Smooth muscle cell (in vitro differentiated cells): ENCODE data around the gene SIRPG. TPM values are rescaled to one million over a fixed set of nuclear protein-coding genes. Genes with fewer than 3 reads are reported as not detected.

ENCODE experiments used
- DNase-seq: peaks from one replicate; lab custom pipeline; 2025; ENCODE audit not compliant: unreplicated experiment; lab: John Stamatoyannopoulos, UW
- H2AFZ ChIP-seq: fragments of 200-600 bp; sonication (generic); 2 replicates; pipeline ENCODE4 v1.6.0; 2016; ENCODE audit warnings: antibody characterized with exemption, low read depth, mild to moderate bottlenecking
- H3F3A ChIP-seq: fragments of 200-600 bp; sonication (generic); 2 replicates; pipeline ENCODE4 v1.6.0; 2017; ENCODE audit warnings: antibody characterized with exemption, low read depth
- H3K27ac ChIP-seq: fragments of 200-600 bp; sonication (generic); 2 replicates; pipeline ENCODE4 v1.5.1; 2016; ENCODE audit warnings: low read depth, mild to moderate bottlenecking
- H3K27me3 ChIP-seq: fragments of 200-600 bp; sonication (generic); 2 replicates; pipeline ENCODE4 v1.6.1; 2016; ENCODE audit warnings: low read depth, mild to moderate bottlenecking
- H3K36me3 ChIP-seq: fragments of 200-600 bp; sonication (generic); 2 replicates; pipeline ENCODE4 v1.5.1; 2016; ENCODE audit warnings: low read depth
- H3K4me1 ChIP-seq: fragments of 200-600 bp; sonication (generic); 2 replicates; pipeline ENCODE4 v1.5.1; 2016; ENCODE audit warnings: low read depth
- H3K4me2 ChIP-seq: fragments of 200-600 bp; sonication (generic); 2 replicates; pipeline ENCODE4 v1.6.0; 2016; ENCODE audit warnings: mild to moderate bottlenecking
- H3K4me3 ChIP-seq: fragments of 200-600 bp; sonication (generic); 2 replicates; pipeline ENCODE4 v1.5.1; 2016; ENCODE audit warnings: mild to moderate bottlenecking
- H3K79me2 ChIP-seq: fragments of 200-600 bp; sonication (generic); 2 replicates; pipeline ENCODE4 v1.6.0; 2016; ENCODE audit warnings: low read depth, mild to moderate bottlenecking
- H3K9ac ChIP-seq: fragments of 200-600 bp; sonication (generic); 2 replicates; pipeline ENCODE4 v1.6.0; 2016; ENCODE audit warnings: low read depth
- H3K9me3 ChIP-seq: fragments of 200-600 bp; sonication (generic); replicated peaks from 2 replicates; pipeline ENCODE4 v1.5.1; 2016; ENCODE audit warnings: low read depth
- H4K20me1 ChIP-seq: fragments of 200-600 bp; sonication (generic); 2 replicates; pipeline ENCODE4 v1.6.0; 2016; ENCODE audit warnings: low read depth
- WGBS: methylation state at CpG from one replicate; pipeline ENCODE4 v1.1.7; 2016; ENCODE audit warnings: low lambda C conversion rate; 5-methylcytosine and 5-hydroxymethylcytosine counted together
- polyA plus RNA-seq: library from polyadenylated mRNA; unstranded; fragments of >200 nt; fragmentation: Nextera tagmentation; extraction: Ambion mirVana; gene quantifications from 2 replicates; pipeline ENCODE4 v1.2.1, GENCODE V29; 2016
- total RNA-seq: library from RNA; depleted of rRNA; stranded (reverse); fragments of >200 nt; gene quantifications from 2 replicates; pipeline ENCODE4 v1.2.3, GENCODE V29; 2014
- TF ChIP-seq, protein P1 (sequence below): fragments of 200-600 bp; sonication (generic); IDR thresholded peaks from 2 replicates; pipeline ENCODE4 v1.5.1; 2017; ENCODE audit warnings: borderline replicate concordance, mild to moderate bottlenecking, antibody characterized with exemption; ENCODE audit not compliant: insufficient read depth, poor library complexity, severe bottlenecking

SIRPG gene
- total and polyA plus RNA-seq, 2 experiments from 2014 or later: not detected

DNA sequence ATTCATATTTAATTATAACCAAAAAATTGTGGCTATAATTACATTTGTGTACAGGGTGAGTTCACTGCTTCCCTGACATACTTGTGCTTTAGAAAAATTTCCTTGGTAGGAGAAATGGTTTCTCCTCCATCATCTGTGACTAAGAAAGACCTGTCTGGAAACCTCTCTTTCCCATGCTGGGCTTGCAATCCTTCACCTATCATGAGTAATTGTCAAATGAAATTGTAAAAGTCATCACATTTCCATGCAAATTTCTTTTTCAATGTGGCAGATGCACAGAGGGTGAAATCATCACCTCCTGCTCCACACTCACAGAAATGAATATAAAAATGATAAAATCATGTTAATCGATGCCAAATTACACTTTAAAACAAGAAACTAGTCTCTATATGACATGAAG lies 36.3 kb downstream of the SIRPG start:
- no peaks in the 10 kb centered on the region for H3K4me1 ChIP-seq
- no peak for DNase-seq
- no peaks in the 10 kb centered on the region for H3F3A ChIP-seq
- H3K4me3 ChIP-seq: no peak overlapping the region
- no peak overlapping the region for H3K9ac ChIP-seq
- no peaks in the 10 kb centered on the region for H3K27me3 ChIP-seq
- H3K4me2 ChIP-seq: no peak overlapping the region
- no peaks in the 10 kb centered on the region for H3K79me2 ChIP-seq
- TF ChIP-seq, protein P1, sequence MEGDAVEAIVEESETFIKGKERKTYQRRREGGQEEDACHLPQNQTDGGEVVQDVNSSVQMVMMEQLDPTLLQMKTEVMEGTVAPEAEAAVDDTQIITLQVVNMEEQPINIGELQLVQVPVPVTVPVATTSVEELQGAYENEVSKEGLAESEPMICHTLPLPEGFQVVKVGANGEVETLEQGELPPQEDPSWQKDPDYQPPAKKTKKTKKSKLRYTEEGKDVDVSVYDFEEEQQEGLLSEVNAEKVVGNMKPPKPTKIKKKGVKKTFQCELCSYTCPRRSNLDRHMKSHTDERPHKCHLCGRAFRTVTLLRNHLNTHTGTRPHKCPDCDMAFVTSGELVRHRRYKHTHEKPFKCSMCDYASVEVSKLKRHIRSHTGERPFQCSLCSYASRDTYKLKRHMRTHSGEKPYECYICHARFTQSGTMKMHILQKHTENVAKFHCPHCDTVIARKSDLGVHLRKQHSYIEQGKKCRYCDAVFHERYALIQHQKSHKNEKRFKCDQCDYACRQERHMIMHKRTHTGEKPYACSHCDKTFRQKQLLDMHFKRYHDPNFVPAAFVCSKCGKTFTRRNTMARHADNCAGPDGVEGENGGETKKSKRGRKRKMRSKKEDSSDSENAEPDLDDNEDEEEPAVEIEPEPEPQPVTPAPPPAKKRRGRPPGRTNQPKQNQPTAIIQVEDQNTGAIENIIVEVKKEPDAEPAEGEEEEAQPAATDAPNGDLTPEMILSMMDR: no peak
- H3K27ac ChIP-seq: no peak overlapping the region
- H4K20me1 ChIP-seq: no peaks in the 10 kb centered on the region
- no peak overlapping the region for H2AFZ ChIP-seq
- H3K9me3 ChIP-seq: no peaks in the 10 kb centered on the region
- H3K36me3 ChIP-seq: no peaks in the 10 kb centered on the region
- 83% methylated on average over 1 of the region's 1 CpG for WGBS

DNA sequence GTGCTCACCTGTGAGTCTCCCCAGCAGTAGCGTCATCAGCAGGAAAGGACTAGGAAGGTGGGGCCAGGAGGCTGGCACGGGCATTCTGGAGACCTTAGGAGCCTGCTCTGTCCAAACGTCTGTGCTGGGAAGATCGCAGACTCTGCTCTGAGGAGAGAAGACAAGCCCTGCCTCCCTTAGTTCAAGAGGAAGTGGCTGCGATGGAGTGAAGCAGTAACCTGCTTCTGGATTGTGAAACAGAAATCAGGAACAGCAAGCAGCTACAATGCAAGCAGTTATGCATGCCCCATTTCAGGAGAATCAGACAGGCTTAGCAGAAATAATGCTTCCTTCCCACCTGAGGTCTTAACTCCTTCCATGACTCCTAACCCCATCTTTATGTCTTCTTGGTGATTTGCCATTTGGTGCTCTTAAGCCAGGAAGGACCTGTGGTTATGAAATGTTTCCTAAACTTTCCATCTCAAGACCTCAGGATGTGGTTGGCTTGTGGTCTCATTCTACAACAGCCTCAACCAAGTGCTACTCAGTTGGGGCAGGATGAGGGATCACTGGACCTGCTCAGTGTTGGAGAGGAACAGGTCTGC lies 37.6 kb downstream of the SIRPG start, which contains the start of gene SIRPB1:
SIRPB1 (minus strand) TSS at position 149 of the 584 bp plus-strand sequence; CDS start at position 84, 65 bp downstream.
- Histone ChIP-seq H3K27me3 (no peaks in the 10 kb centered on the region), H3K9me3 (no peaks in the 10 kb centered on the region)
- no peak for DNase-seq

DNA sequence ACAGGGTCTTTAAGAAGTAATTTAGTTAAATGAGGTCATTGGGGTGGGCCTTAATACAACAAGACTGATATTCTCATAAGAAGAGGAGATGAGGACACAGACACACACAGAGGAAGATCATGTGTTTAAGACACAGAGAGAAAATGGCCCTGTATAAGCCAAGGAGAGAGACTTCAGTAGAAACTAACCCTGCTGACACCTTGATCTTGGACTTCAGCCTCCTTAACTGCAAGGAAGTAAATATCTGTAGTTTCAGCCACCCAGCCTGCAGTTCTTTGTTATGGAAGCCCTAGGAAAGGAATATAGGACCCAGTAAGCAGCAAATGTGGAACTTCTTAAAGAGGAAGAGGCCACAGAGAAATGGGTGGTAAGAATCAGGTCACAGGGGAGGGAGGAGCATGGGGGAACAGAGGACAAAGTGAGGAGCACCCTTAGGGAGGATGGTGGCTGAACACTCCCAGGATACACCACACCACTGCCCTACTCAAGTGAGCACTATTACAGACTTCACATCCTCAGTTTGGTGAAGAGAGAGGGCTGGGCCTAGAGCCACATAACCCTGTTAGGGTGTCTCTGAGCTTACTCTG lies 38.5 kb downstream of the SIRPG start:
- H3K4me3 ChIP-seq: no peak overlapping the region
- no peaks in the 10 kb centered on the region for H3K4me1 ChIP-seq
- no peak for DNase-seq
- no peaks in the 10 kb centered on the region for H3K27me3 ChIP-seq
- H2AFZ ChIP-seq: no peak overlapping the region
- H3K9me3 ChIP-seq: no peaks in the 10 kb centered on the region
- H3K79me2 ChIP-seq: no peaks in the 10 kb centered on the region
- H3K4me2 ChIP-seq: no peak overlapping the region
- no peak overlapping the region for H3K9ac ChIP-seq
- TF ChIP-seq, protein P1: no peak
- no peak overlapping the region for H3K27ac ChIP-seq
- no peaks in the 10 kb centered on the region for H3F3A ChIP-seq
- no peaks in the 10 kb centered on the region for H3K36me3 ChIP-seq
- H4K20me1 ChIP-seq: no peaks in the 10 kb centered on the region

More for the DNA sequence above, 37.6 kb downstream of the SIRPG start, which contains the start of gene SIRPB1:
- H3K27ac ChIP-seq: no peak within 1 kb of the TSS
- H4K20me1 ChIP-seq: no peaks in the 10 kb centered on the region
- H3K4me2 ChIP-seq: no peak within 1 kb of the TSS
- H3K79me2 ChIP-seq: no peaks in the 10 kb centered on the region
- H3K4me1 ChIP-seq: no peaks in the 10 kb centered on the region
- no peaks in the 10 kb centered on the region for H3F3A ChIP-seq
- H3K36me3 ChIP-seq: no peaks in the 10 kb centered on the region
- H3K9ac ChIP-seq: no peak within 1 kb of the TSS
- TF ChIP-seq, protein P1: no peak
- H2AFZ ChIP-seq: no peak within 1 kb of the TSS
- H3K4me3 ChIP-seq: no peak within 1 kb of the TSS
- WGBS: 84% methylated on average over 5 of the region's 5 CpGs

DNA sequence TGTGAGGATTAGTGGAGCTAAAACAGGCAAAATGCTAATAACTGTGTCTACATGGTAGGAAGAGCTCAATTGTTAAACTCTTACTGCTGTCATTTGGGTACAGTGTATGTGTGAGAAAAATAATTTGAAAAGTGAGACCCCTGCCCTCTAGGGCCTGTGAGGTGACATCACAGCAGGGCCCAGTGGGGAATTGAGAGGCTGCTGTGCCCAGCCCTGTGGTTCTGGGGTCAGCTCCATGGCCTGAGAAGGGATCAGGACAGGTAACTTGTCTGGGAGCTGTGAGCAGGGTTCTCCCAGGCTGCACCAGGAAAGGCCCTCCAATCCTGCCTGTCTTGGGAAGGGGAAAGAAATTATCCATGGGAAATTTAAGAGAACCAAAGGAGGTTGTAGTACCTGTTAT lies 39.1 kb downstream of the SIRPG start:
- DNase-seq: no peak
- no peak overlapping the region for H3K27ac ChIP-seq
- H3K27me3 ChIP-seq: no peaks in the 10 kb centered on the region
- no peak overlapping the region for H3K4me3 ChIP-seq
- no peaks in the 10 kb centered on the region for H3K79me2 ChIP-seq
- no peaks in the 10 kb centered on the region for H3F3A ChIP-seq
- H3K4me2 ChIP-seq: no peak overlapping the region
- H3K4me1 ChIP-seq: no peaks in the 10 kb centered on the region
- H3K9ac ChIP-seq: no peak overlapping the region
- no peaks in the 10 kb centered on the region for H4K20me1 ChIP-seq
- TF ChIP-seq, protein P1: no peak
- H3K9me3 ChIP-seq: no peaks in the 10 kb centered on the region
- H2AFZ ChIP-seq: no peak overlapping the region
- H3K36me3 ChIP-seq: no peaks in the 10 kb centered on the region
